Testis (tissue), 3 donors: ENCODE results near the gene ZNF423. TPM values are rescaled to one million over a fixed set of nuclear protein-coding genes. Genes with fewer than 3 reads are reported as not detected.

ENCODE experiments used
- DNase-seq: peaks from one replicate; pipeline ENCODE4 v3.0.0-alpha.2; 2019
- H3K27ac ChIP-seq, 2 donors: fragments of 200-600 bp; sonication (generic); one replicate each; pipeline ENCODE4 v1.5.1; 2019
- H3K27me3 ChIP-seq: fragments of 200-600 bp; sonication (generic); one replicate; pipeline ENCODE4 v1.5.1; 2019
- H3K36me3 ChIP-seq: fragments of 200-600 bp; sonication (generic); one replicate; pipeline ENCODE4 v1.5.1; 2017; ENCODE audit warnings: low read depth; ENCODE audit errors: missing control alignments
- H3K4me1 ChIP-seq: fragments of 200-600 bp; sonication (generic); one replicate; pipeline ENCODE4 v1.5.1; 2019
- H3K4me3 ChIP-seq, 2 donors: fragments of 200-600 bp; sonication (generic); one replicate each; pipeline ENCODE4 v1.5.1; 2017 to 2019
- H3K9me3 ChIP-seq: fragments of 200-600 bp; sonication (generic); one replicate; pipeline ENCODE4 v1.5.1; 2017
- CTCF ChIP-seq, 3 experiments: fragments of 450-650 bp in 2 of 3; fragments of 200-600 bp in 1 of 3; sonication (generic) in 1 of 3; IDR thresholded peaks; one replicate each; pipeline ENCODE4 v1.5.1; 2016 to 2019; ENCODE audit warnings: antibody characterized with exemption in 3 of 3, mild to moderate bottlenecking in 2 of 3, moderate library complexity in 1 of 3
- POLR2A ChIP-seq: fragments of 450-650 bp; IDR thresholded peaks from one replicate; pipeline ENCODE4 v1.6.1; 2017; ENCODE audit warnings: antibody characterized with exemption, mild to moderate bottlenecking, moderate library complexity
- WGBS, 2 donors: methylation state at CpG; one replicate each; pipeline ENCODE4 v1.1.5; 2018; 5-methylcytosine and 5-hydroxymethylcytosine counted together
- intact Hi-C: fragments of 100-400 bp; cut with DNase I; formaldehyde crosslinking; loops from one replicate; pipeline ENCODE4 v1.15.1; 2023; ENCODE audit warnings: low total_unique reads
- polyA plus RNA-seq: library from polyadenylated mRNA; stranded (reverse); fragments of 350-450 nt; fragmentation: Illumina TruSeq; extraction: RNeasy Lipid Tissue Mini Kit (QIAGEN cat#74804); gene quantifications from one replicate; pipeline ENCODE4 v1.2.3, GENCODE V29; 2014; ENCODE audit warnings: low read depth, low replicate concordance; ENCODE audit not compliant: insufficient read depth
- total RNA-seq, 2 donors: library from RNA; depleted of rRNA; stranded (reverse); fragments of >200 nt; gene quantifications; one replicate each; pipeline ENCODE4 v1.2.3, GENCODE V29; 2016

The ZNF423 gene
- total and polyA plus RNA-seq, 3 donors from 2014 or later = 8.9 to 19.0 (median 12.1) TPM

GRCh38 chr16:49596648-49597291 is 259.1 kb downstream of the ZNF423 start:
- Histone ChIP-seq H3K27ac (peak overlapping the region in 1 of 2 donors; percentile 32), H3K9me3 (no peaks in the 10 kb centered on the region), H3K4me1 (peaks cover 25% of the 10 kb centered on the region), H3K4me3 (no peak overlapping the region), H3K36me3 (no peaks in the 10 kb centered on the region), H3K27me3 (no peaks in the 10 kb centered on the region)
- WGBS, 2 donors = 31 to 37% methylated on average over 10 of the region's 10 CpGs
- TF ChIP-seq CTCF (IDR thresholded peaks at IDR 0.05) (no peak), POLR2A (no peak)
- no peak for DNase-seq
- intact Hi-C loops = no loop called here

- no peak for TF ChIP-seq CTCF (IDR thresholded peaks at IDR 0.05)
- TF ChIP-seq POLR2A = no peak
- Histone ChIP-seq H3K4me3 (no peak overlapping the region), H3K9me3 (no peaks in the 10 kb centered on the region), H3K36me3 (no peaks in the 10 kb centered on the region), H3K27ac (peak overlapping the region in 1 of 2 donors; percentile 32), H3K4me1 (peaks cover 22% of the 10 kb centered on the region), H3K27me3 (no peaks in the 10 kb centered on the region)
- 25 to 34% methylated on average over 11 of the region's 11 CpGs for WGBS, 2 donors
- DNase-seq = no peak
- intact Hi-C loops = no loop called here
Measured at GRCh38 chr16:49596068-49596467, 259.8 kb downstream of the ZNF423 start.

- 73 to 77% methylated on average over 12 of the region's 12 CpGs for WGBS, 2 donors
- no peaks in the 10 kb centered on the region for H3K27me3 ChIP-seq
- H3K36me3 ChIP-seq = no peaks in the 10 kb centered on the region
- H3K4me1 ChIP-seq = peaks cover 22% of the 10 kb centered on the region
- H3K4me3 ChIP-seq = no peak overlapping the region
- no peak for DNase-seq
- intact Hi-C loops = no loop called here
- peak overlapping the region in 1 of 2 donors; percentile 14 for H3K27ac ChIP-seq
- H3K9me3 ChIP-seq = no peaks in the 10 kb centered on the region
- TF ChIP-seq CTCF (IDR thresholded peaks at IDR 0.05) (no peak), POLR2A (no peak)
Measured at GRCh38 chr16:49594685-49595498, 261.0 kb downstream of the ZNF423 start.

- H3K9me3 ChIP-seq = no peaks in the 10 kb centered on the region
- H3K36me3 ChIP-seq = no peaks in the 10 kb centered on the region
- no peaks in the 10 kb centered on the region for H3K27me3 ChIP-seq
- TF ChIP-seq POLR2A = no peak
- TF ChIP-seq CTCF (IDR thresholded peaks at IDR 0.05) = no peak
- intact Hi-C loops = no loop called here
- no peak for DNase-seq
- no peak overlapping the region for H3K4me3 ChIP-seq
- peaks cover 22% of the 10 kb centered on the region for H3K4me1 ChIP-seq
- H3K27ac ChIP-seq = no peak overlapping the region
- 41 to 65% methylated on average over 2 of the region's 2 CpGs for WGBS, 2 donors
Measured at GRCh38 chr16:49594153-49594552, 261.8 kb downstream of the ZNF423 start.
